ENCODE measurements around the gene NTHL1.

DNA sequence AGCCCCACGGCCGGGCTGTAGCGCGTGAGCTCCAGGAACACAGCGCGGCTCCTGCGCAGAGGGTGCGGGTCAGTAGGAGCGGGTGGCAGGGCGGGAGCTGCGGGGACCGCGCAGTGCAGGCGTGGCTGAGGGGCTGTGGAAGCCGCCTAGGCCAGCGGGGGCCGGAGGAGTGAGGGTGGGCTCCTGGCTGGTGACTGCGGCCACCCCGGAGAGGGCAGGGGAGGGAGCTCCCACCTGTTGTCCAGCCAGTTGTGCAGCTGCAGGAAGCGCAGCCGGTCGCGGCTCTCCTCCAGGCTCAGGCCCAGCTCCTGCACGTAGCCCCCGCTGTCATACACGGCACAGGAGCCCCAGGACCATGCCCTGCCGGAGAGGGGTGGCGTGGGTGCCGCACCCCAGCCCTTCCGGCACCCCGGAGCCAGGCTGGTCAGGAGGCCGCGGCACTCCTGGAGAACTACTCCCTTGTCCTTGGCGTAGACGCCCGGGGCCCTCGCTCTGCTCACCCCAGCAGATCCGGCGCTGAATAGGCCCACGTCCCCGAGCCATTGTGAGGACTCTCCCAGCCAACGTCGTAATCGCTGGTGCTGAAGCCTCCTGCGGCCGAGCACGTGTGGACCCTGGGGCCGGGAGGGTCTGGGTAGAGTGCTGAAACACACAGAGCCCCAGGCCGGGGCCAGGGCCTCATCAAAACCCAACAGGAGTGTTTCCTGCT, 44.1 kb upstream of the NTHL1 start:
- TF ChIP-seq, protein P1, sequence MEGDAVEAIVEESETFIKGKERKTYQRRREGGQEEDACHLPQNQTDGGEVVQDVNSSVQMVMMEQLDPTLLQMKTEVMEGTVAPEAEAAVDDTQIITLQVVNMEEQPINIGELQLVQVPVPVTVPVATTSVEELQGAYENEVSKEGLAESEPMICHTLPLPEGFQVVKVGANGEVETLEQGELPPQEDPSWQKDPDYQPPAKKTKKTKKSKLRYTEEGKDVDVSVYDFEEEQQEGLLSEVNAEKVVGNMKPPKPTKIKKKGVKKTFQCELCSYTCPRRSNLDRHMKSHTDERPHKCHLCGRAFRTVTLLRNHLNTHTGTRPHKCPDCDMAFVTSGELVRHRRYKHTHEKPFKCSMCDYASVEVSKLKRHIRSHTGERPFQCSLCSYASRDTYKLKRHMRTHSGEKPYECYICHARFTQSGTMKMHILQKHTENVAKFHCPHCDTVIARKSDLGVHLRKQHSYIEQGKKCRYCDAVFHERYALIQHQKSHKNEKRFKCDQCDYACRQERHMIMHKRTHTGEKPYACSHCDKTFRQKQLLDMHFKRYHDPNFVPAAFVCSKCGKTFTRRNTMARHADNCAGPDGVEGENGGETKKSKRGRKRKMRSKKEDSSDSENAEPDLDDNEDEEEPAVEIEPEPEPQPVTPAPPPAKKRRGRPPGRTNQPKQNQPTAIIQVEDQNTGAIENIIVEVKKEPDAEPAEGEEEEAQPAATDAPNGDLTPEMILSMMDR (IDR thresholded peaks at IDR 0.05; ENCODE audit: extremely low read depth in 1 of 2, insufficient read depth in 1 of 2, low read depth in 1 of 2, low read length in 2 of 2) = no peak
- TF ChIP-seq POLR2AphosphoS5 (IDR thresholded peaks at IDR 0.05; ENCODE audit: insufficient read depth, low read depth, low read length) = peak; percentile 36
- TF ChIP-seq GATA2 (IDR thresholded peaks at IDR 0.05; ENCODE audit: insufficient read depth, insufficient read length, low read depth, low read length) = no peak
- peak; percentile 28 for TF ChIP-seq POLR2A (IDR thresholded peaks at IDR 0.05; ENCODE audit: low read depth, low read length)
- no peak for TF ChIP-seq MAX (IDR thresholded peaks at IDR 0.05; ENCODE audit: insufficient read depth, insufficient read length)
- TF ChIP-seq MYC (IDR thresholded peaks at IDR 0.05; ENCODE audit: low read depth, low read length) = no peak
- TF ChIP-seq JUN (IDR thresholded peaks at IDR 0.05; ENCODE audit: borderline replicate concordance, insufficient read depth, insufficient read length, low read depth) = no peak
- no peak for TF ChIP-seq EZH2 (IDR thresholded peaks at IDR 0.05; ENCODE audit: borderline replicate concordance, low read depth, low read length, severe bottlenecking)

Measured in endothelial cell of umbilical vein (primary cell).